ENCODE measurements around the gene BMPER.

GRCh38 chr7:34140066-34140465 lies 234.7 kb downstream of the BMPER start:
- TF ChIP-seq, protein P1, sequence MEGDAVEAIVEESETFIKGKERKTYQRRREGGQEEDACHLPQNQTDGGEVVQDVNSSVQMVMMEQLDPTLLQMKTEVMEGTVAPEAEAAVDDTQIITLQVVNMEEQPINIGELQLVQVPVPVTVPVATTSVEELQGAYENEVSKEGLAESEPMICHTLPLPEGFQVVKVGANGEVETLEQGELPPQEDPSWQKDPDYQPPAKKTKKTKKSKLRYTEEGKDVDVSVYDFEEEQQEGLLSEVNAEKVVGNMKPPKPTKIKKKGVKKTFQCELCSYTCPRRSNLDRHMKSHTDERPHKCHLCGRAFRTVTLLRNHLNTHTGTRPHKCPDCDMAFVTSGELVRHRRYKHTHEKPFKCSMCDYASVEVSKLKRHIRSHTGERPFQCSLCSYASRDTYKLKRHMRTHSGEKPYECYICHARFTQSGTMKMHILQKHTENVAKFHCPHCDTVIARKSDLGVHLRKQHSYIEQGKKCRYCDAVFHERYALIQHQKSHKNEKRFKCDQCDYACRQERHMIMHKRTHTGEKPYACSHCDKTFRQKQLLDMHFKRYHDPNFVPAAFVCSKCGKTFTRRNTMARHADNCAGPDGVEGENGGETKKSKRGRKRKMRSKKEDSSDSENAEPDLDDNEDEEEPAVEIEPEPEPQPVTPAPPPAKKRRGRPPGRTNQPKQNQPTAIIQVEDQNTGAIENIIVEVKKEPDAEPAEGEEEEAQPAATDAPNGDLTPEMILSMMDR (conservative IDR thresholded peaks at IDR 0.05 in 1 of 2, IDR thresholded peaks at IDR 0.05 in 1 of 2; ENCODE audit: low read depth in 1 of 2, low read length in 2 of 2) = no peak
- TF ChIP-seq EZH2 (IDR thresholded peaks at IDR 0.05; ENCODE audit: low read length, missing control alignments) = no peak
